Neuronal stem cell (in vitro differentiated cells): Measurements from ENCODE around the gene CCDC28A.

Experiments used
- DNase-seq: peaks from one replicate; pipeline ENCODE4 v3.0.0-alpha.2; 2013; ENCODE audit warnings: low spot score
- H2AFZ ChIP-seq: one replicate; pipeline ENCODE4 v1.6.1; 2013; ENCODE audit warnings: mild to moderate bottlenecking, low read length, inconsistent platforms
- H2AK5ac ChIP-seq: 2 replicates; pipeline ENCODE4 v1.6.1; 2013; ENCODE audit warnings: low read depth, mild to moderate bottlenecking, inconsistent platforms, low read length, moderate library complexity, mixed read lengths
- H2BK120ac ChIP-seq: 2 replicates; pipeline ENCODE4 v1.6.1; 2013; ENCODE audit warnings: low read depth, mild to moderate bottlenecking, inconsistent platforms, low read length, moderate library complexity, mixed read lengths
- H2BK12ac ChIP-seq: one replicate; pipeline ENCODE4 v1.6.1; 2013; ENCODE audit warnings: low read length, inconsistent platforms
- H2BK15ac ChIP-seq: 2 replicates; pipeline ENCODE4 v1.6.1; 2013; ENCODE audit warnings: mild to moderate bottlenecking, low read length, inconsistent platforms, mixed read lengths
- H2BK5ac ChIP-seq: one replicate; pipeline ENCODE4 v1.6.1; 2013; ENCODE audit warnings: inconsistent platforms, mild to moderate bottlenecking, low read length, moderate library complexity
- H3K14ac ChIP-seq: one replicate; pipeline ENCODE4 v1.6.1; 2013; ENCODE audit warnings: low read length, inconsistent platforms
- H3K18ac ChIP-seq: 2 replicates; pipeline ENCODE4 v1.6.1; 2013; ENCODE audit warnings: low read length, inconsistent platforms
- H3K23ac ChIP-seq: 2 replicates; pipeline ENCODE4 v1.6.1; 2013; ENCODE audit warnings: low read depth, mild to moderate bottlenecking, mixed read lengths, low read length, inconsistent platforms; ENCODE audit not compliant: poor library complexity
- H3K27ac ChIP-seq: replicated peaks from 3 replicates; pipeline ENCODE4 v1.5.1; 2013; ENCODE audit warnings: low read length, inconsistent platforms
- H3K27me3 ChIP-seq, 3 experiments: 2 replicates each; pipeline ENCODE4 v1.6.1; 2013; ENCODE audit warnings: low read length in 3 of 3, mild to moderate bottlenecking in 2 of 3, inconsistent platforms in 1 of 3, low read depth in 1 of 3, mixed read lengths in 1 of 3, moderate library complexity in 1 of 3; ENCODE audit not compliant: control insufficient read depth in 3 of 3, insufficient read depth in 3 of 3
- H3K36me3 ChIP-seq, 2 donors: replicated peaks in 1 of 2; 2 replicates each; pipeline ENCODE4 v1.6.1; 2013; ENCODE audit warnings: low read length in 2 of 2; ENCODE audit not compliant: control insufficient read depth in 2 of 2, insufficient read depth in 2 of 2
- H3K4ac ChIP-seq: 2 replicates; pipeline ENCODE4 v1.6.1; 2013; ENCODE audit warnings: inconsistent platforms, mild to moderate bottlenecking, low read length, moderate library complexity
- H3K4me1 ChIP-seq, 2 donors: 1 replicate in 1 of 2; 2 replicates in 1 of 2; pipeline ENCODE4 v1.6.1; 2013; ENCODE audit warnings: low read length in 2 of 2, low read depth in 1 of 2; ENCODE audit not compliant: control insufficient read depth in 2 of 2, insufficient read depth in 1 of 2
- H3K4me2 ChIP-seq: one replicate; pipeline ENCODE4 v1.6.1; 2013; ENCODE audit warnings: mild to moderate bottlenecking, low read length, inconsistent platforms; ENCODE audit not compliant: insufficient read depth, poor library complexity, severe bottlenecking
- H3K4me3 ChIP-seq, 2 donors: 2 replicates each; pipeline ENCODE4 v1.5.1; 2013; ENCODE audit warnings: low read length in 2 of 2, mild to moderate bottlenecking in 2 of 2, inconsistent platforms in 1 of 2, moderate library complexity in 1 of 2
- H3K79me1 ChIP-seq: one replicate; pipeline ENCODE4 v1.6.1; 2013; ENCODE audit warnings: low read depth, mild to moderate bottlenecking, inconsistent platforms, low read length, moderate library complexity
- H3K9ac ChIP-seq: one replicate; pipeline ENCODE4 v1.6.1; 2013; ENCODE audit warnings: mild to moderate bottlenecking, low read depth, low read length, inconsistent platforms; ENCODE audit not compliant: poor library complexity
- H3K9me3 ChIP-seq, 2 donors: replicated peaks in 1 of 2; 2 replicates each; pipeline versions ENCODE3 to v1.6.1; 2013; ENCODE audit warnings: low read length in 2 of 2, mild to moderate bottlenecking in 2 of 2, inconsistent platforms in 1 of 2, low read depth in 1 of 2, mixed read lengths in 1 of 2, moderate library complexity in 1 of 2; ENCODE audit not compliant: control insufficient read depth in 2 of 2, insufficient read depth in 1 of 2
- H4K8ac ChIP-seq: one replicate; pipeline ENCODE4 v1.6.1; 2013; ENCODE audit warnings: low read depth, mild to moderate bottlenecking, inconsistent platforms, low read length, moderate library complexity
- H4K91ac ChIP-seq: one replicate; pipeline ENCODE4 v1.6.1; 2013; ENCODE audit warnings: low read length, low read depth, mild to moderate bottlenecking, inconsistent platforms; ENCODE audit not compliant: poor library complexity
- WGBS, 2 donors: extraction: QIAGEN DNeasy Blood & Tissue Kit; methylation state at CpG; one replicate each; pipeline ENCODE4 v1.1.7; 2013; ENCODE audit warnings: missing lambda C conversion rate in 2 of 2, mixed read lengths in 1 of 2; ENCODE audit not compliant: insufficient read length in 2 of 2, insufficient replicate concordance in 1 of 2; ENCODE audit errors: extremely low coverage in 2 of 2; 5-methylcytosine and 5-hydroxymethylcytosine counted together

Gene CCDC28A

DNA sequence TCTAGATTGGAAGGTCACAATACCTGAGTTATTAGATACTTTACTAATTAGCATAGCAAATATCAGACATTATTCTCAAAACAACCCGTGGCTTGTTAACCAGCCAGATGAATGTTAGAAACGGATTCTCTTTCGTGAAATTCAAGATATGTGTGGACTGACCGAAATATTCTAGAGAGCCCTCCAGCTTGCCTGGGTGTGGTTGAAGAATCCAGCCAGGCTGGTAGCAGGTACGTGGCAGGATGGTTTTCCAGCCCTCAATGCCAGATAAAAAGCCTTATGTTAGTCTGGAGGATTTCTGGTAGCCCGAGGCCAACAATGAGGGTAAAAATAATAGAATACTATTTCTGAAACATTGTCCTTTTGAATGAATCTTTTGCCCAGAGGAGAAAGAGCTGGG, 41.7 kb downstream of the CCDC28A start:
- H3K9me3 ChIP-seq, result no peaks in the 10 kb centered on the region
- no peak for DNase-seq
- no peaks in the 10 kb centered on the region for H3K36me3 ChIP-seq
- no peak overlapping the region for H2AK5ac ChIP-seq
- no peak overlapping the region for H2BK12ac ChIP-seq
- no peak overlapping the region for H2BK120ac ChIP-seq
- no peak overlapping the region for H3K27ac ChIP-seq
- H3K4me1 ChIP-seq, result peaks cover 0 to 7% of the 10 kb centered on the region in 2 donors
- no peaks in the 10 kb centered on the region for H3K27me3 ChIP-seq
- H3K79me1 ChIP-seq, result no peaks in the 10 kb centered on the region
- H2BK5ac ChIP-seq, result no peak overlapping the region
- no peak overlapping the region for H3K4me3 ChIP-seq
- H4K8ac ChIP-seq, result no peak overlapping the region
- no peak overlapping the region for H3K4ac ChIP-seq
- no peak overlapping the region for H3K4me2 ChIP-seq
- H3K14ac ChIP-seq, result no peak overlapping the region
- no peak overlapping the region for H3K9ac ChIP-seq
- peak overlapping the region; percentile 10 for H2AFZ ChIP-seq
- H4K91ac ChIP-seq, result no peak overlapping the region
- WGBS, 2 donors, result no CpG with 5 or more reads among the region's 6 CpGs
- no peak overlapping the region for H3K23ac ChIP-seq
- no peak overlapping the region for H3K18ac ChIP-seq
- H2BK15ac ChIP-seq, result no peak overlapping the region

DNA sequence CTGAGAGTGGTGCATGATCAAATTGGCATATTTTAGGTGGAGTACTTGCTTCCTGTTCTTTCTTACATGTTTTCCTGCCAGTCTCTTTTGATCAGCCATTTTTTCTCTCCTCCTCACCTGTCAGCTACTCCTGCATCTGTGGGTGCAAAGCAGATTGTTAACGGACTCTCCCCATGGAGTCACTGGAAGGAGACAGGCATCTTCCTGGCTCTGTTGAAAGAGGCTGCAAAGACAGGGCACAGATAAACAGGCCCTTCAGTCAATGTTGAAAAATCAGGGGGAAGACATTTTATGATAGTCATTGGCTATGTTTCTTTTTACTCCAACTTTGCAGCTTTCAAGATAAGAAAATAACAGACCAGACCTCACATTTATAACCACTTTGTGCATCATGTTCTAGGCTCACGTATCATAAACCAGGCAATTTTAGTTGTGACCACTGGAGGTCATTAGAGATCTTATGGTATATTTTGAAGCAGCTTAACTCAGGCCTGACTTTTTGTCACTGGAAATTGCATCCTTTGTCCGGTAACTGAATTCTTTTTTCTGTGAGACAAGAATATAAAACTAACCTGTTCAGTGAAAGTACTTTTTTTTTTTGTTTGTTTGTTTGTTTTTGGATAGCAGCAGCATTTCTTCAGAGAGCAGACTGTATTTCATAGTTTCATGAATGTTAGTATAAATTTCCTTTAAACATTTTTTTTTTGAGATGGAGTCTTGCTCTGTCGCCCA, 42.4 kb downstream of the CCDC28A start:
- Histone ChIP-seq H2BK15ac (no peak overlapping the region), H2AK5ac (no peak overlapping the region), H2AFZ (peak overlapping the region; percentile 10), H2BK12ac (no peak overlapping the region), H4K8ac (no peak overlapping the region), H3K4me1 (peaks cover 0 to 7% of the 10 kb centered on the region in 2 donors), H3K9ac (no peak overlapping the region), H3K27ac (no peak overlapping the region), H3K36me3 (no peaks in the 10 kb centered on the region), H3K79me1 (no peaks in the 10 kb centered on the region), H3K9me3 (no peaks in the 10 kb centered on the region), H3K4ac (no peak overlapping the region), H3K14ac (no peak overlapping the region), H3K27me3 (no peaks in the 10 kb centered on the region), H2BK5ac (no peak overlapping the region), H3K4me2 (no peak overlapping the region), H3K18ac (no peak overlapping the region), H3K23ac (no peak overlapping the region), H2BK120ac (no peak overlapping the region), H4K91ac (no peak overlapping the region), H3K4me3 (no peak overlapping the region)
- DNase-seq, result peak; percentile 40
- no CpG with 5 or more reads among the region's 4 CpGs for WGBS, 2 donors

DNA sequence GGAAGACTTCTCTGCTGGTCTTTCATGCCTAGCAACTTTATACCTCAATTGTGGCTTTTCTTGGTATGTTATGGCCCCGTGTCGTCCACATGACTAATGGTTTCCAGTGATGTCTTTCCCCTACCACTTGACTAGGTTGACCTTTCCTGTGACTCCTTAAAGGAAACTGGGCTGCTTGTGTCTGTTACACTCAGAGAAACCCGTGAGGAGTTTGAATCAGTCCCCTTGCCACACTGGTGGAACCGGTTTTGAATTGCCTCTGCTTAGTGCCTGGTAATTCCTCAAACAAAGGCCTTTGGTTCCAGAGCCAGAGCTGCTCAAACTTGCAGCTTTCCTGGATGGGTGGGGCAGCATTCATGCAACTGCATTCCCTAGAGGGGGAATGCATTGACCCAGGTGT, 44.2 kb downstream of the CCDC28A start:
- peak overlapping the region; percentile 16 for H3K27ac ChIP-seq
- no peak overlapping the region for H3K14ac ChIP-seq
- no peak overlapping the region for H3K4me2 ChIP-seq
- peaks cover 0 to 7% of the 10 kb centered on the region in 2 donors for H3K4me1 ChIP-seq
- no peak overlapping the region for H3K23ac ChIP-seq
- no peak overlapping the region for H4K8ac ChIP-seq
- no peak overlapping the region for H4K91ac ChIP-seq
- WGBS, 2 donors, result no CpG with 5 or more reads among the region's 4 CpGs
- DNase-seq, result no peak
- H3K9ac ChIP-seq, result no peak overlapping the region
- no peaks in the 10 kb centered on the region for H3K9me3 ChIP-seq
- peak overlapping the region; percentile 83 for H2AFZ ChIP-seq
- no peak overlapping the region for H3K4ac ChIP-seq
- no peak overlapping the region for H2BK15ac ChIP-seq
- H2BK12ac ChIP-seq, result no peak overlapping the region
- no peaks in the 10 kb centered on the region for H3K27me3 ChIP-seq
- H3K18ac ChIP-seq, result peak overlapping the region; percentile 45
- H2BK120ac ChIP-seq, result no peak overlapping the region
- H3K79me1 ChIP-seq, result no peaks in the 10 kb centered on the region
- no peaks in the 10 kb centered on the region for H3K36me3 ChIP-seq
- H2BK5ac ChIP-seq, result no peak overlapping the region
- H2AK5ac ChIP-seq, result no peak overlapping the region
- H3K4me3 ChIP-seq, result no peak overlapping the region

DNA sequence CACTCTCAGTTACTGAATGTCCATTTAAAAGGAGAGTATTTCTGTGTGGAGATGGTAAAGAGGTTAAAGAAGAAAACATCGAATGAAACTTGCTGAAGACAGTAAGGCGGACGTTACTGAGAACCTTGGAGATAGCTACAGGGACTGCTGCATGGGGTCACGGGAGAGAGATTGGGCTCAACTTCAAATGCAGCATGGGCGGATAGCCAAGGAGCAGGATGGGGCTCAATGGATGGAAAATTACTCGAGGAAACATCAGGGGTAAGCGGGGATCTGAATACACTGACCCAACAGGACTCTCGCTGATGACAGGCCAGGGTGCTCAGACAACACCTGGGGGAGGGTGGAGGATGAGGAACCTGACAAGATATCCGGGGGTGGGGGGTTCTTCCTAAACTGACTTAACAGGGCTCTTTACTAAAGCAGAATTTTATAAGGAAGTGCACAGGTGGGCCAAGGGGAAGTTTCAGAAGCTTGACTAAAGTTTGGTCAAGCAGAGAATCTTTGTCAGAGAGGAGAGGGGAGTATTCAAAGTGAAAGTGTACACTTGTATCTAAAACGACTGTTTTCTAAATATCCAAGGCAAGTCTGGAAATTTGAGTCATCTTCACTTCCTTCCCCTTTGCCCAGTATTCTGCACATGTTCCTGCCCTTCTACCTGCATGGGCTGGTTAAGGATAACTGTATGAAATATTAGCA, 45.1 kb downstream of the CCDC28A start:
- Histone ChIP-seq H2AK5ac (no peak overlapping the region), H3K9me3 (no peaks in the 10 kb centered on the region), H3K4ac (no peak overlapping the region), H2BK5ac (no peak overlapping the region), H2BK120ac (no peak overlapping the region), H3K4me1 (peaks cover 0 to 7% of the 10 kb centered on the region in 2 donors), H3K4me3 (no peak overlapping the region), H2AFZ (peak overlapping the region; percentile 83), H2BK15ac (no peak overlapping the region), H3K27ac (no peak overlapping the region), H2BK12ac (no peak overlapping the region), H4K91ac (no peak overlapping the region), H3K14ac (no peak overlapping the region), H3K9ac (no peak overlapping the region), H3K79me1 (no peaks in the 10 kb centered on the region), H3K4me2 (no peak overlapping the region), H3K27me3 (no peaks in the 10 kb centered on the region), H3K36me3 (no peaks in the 10 kb centered on the region), H3K23ac (no peak overlapping the region), H3K18ac (no peak overlapping the region), H4K8ac (no peak overlapping the region)
- DNase-seq, result no peak
- WGBS, 2 donors, result no CpG with 5 or more reads among the region's 10 CpGs
